Fibroblast of lung (primary cell): Measurements from ENCODE around the gene COG5. TPM values are rescaled to one million over a fixed set of nuclear protein-coding genes. Genes with fewer than 3 reads are reported as not detected.
"Not testable (repeated sequence)": the region's sequence is repeated elsewhere in the genome, so short reads cannot be mapped to it uniquely, and the experiment has no call there.

Experiments
- DNase-seq, 2 donors: peaks; one replicate each; pipeline versions ENCODE4 v3.0.0 to v3.0.0-alpha.2; 2010; ENCODE audit warnings: low read depth in 2 of 2
- H2AFZ ChIP-seq: 2 replicates; pipeline ENCODE4 v1.5.1; 2012; ENCODE audit warnings: low read length, control low read depth, inconsistent platforms
- H3K27ac ChIP-seq: 2 replicates; pipeline ENCODE4 v1.5.1; 2011; ENCODE audit warnings: low read length, control low read depth; ENCODE audit not compliant: insufficient read depth
- H3K27me3 ChIP-seq: 2 replicates; pipeline ENCODE4 v1.5.1; 2011; ENCODE audit warnings: mild to moderate bottlenecking, low read length; ENCODE audit not compliant: control insufficient read depth, insufficient read depth
- H3K36me3 ChIP-seq: 2 replicates; pipeline ENCODE4 v1.5.1; 2011; ENCODE audit warnings: low read length; ENCODE audit not compliant: control insufficient read depth, insufficient read depth
- H3K4me1 ChIP-seq: 2 replicates; pipeline ENCODE4 v1.5.1; 2011; ENCODE audit warnings: low read length; ENCODE audit not compliant: control insufficient read depth, insufficient read depth; ENCODE audit errors: extremely low read depth
- H3K4me2 ChIP-seq: 2 replicates; pipeline ENCODE4 v1.5.1; 2011; ENCODE audit warnings: low read length, control low read depth; ENCODE audit not compliant: insufficient read depth; ENCODE audit errors: extremely low read depth
- H3K4me3 ChIP-seq, 4 experiments: fragments of 200-600 bp in 1 of 4; sonication (generic) in 1 of 4; replicated peaks in 1 of 4; 2 replicates each; pipeline ENCODE4 v1.5.1; 2011 to 2016; ENCODE audit warnings: low read length in 4 of 4, low read depth in 3 of 4, mild to moderate bottlenecking in 3 of 4, control low read depth in 2 of 4, inconsistent platforms in 1 of 4, mixed read lengths in 1 of 4; ENCODE audit not compliant: insufficient read depth in 1 of 4; ENCODE audit errors: control extremely low read depth in 1 of 4
- H3K79me2 ChIP-seq: 2 replicates; pipeline ENCODE4 v1.5.1; 2012; ENCODE audit warnings: mild to moderate bottlenecking, low read length, inconsistent platforms; ENCODE audit not compliant: control insufficient read depth, insufficient read depth
- H3K9ac ChIP-seq: 2 replicates; pipeline ENCODE4 v1.5.1; 2011; ENCODE audit warnings: mild to moderate bottlenecking, low read length, control low read depth; ENCODE audit not compliant: insufficient read depth
- H3K9me3 ChIP-seq: 2 replicates; pipeline ENCODE4 v1.5.1; 2012; ENCODE audit warnings: low read depth, low read length; ENCODE audit not compliant: control insufficient read depth, insufficient read depth
- H4K20me1 ChIP-seq: 2 replicates; pipeline ENCODE4 v1.5.1; 2011; ENCODE audit warnings: low read length; ENCODE audit not compliant: control insufficient read depth, insufficient read depth; ENCODE audit errors: extremely low read depth
- EZH2 ChIP-seq: IDR thresholded peaks from 2 replicates; pipeline ENCODE4 v1.5.1; 2012; ENCODE audit warnings: low read length, control low read depth, mild to moderate bottlenecking; ENCODE audit errors: missing control alignments
- polyA plus RNA-seq, 2 donors: library from polyadenylated mRNA; depleted of rRNA in 1 of 2; stranded (reverse) in 1 of 2; unstranded in 1 of 2; fragments of >200 nt; gene quantifications; 2 replicates each; pipeline ENCODE4 v1.2.1, GENCODE V29; 2011 to 2012; ENCODE audit warnings: missing spikeins in 1 of 2
- total RNA-seq: library from RNA; depleted of rRNA; stranded (reverse); fragments of >200 nt; gene quantifications from 2 replicates; pipeline ENCODE4 v1.2.1, GENCODE V29; 2014
- TF ChIP-seq, protein P1 (sequence below), 2 donors: IDR thresholded peaks in 1 of 2; conservative IDR thresholded peaks in 1 of 2; 1 replicate in 1 of 2; 2 replicates in 1 of 2; pipeline ENCODE4 v1.5.1; 2011 to 2012; ENCODE audit warnings: low read length in 2 of 2, control low read depth in 1 of 2, inconsistent platforms in 1 of 2, low read depth in 1 of 2, mild to moderate bottlenecking in 1 of 2

Gene COG5
- total and polyA plus RNA-seq, 2 donors (not counting 1 experiment from before 2014, with no cell fraction given) = 34.5 to 40.3 TPM

GRCh38 chr7:107544848-107545591, 18.7 kb downstream of the COG5 start:
- no peak overlapping the region for H3K4me2 ChIP-seq
- no peak for DNase-seq
- no peak overlapping the region for H3K4me3 ChIP-seq
- H3K4me1 ChIP-seq = no peaks in the 10 kb centered on the region
- TF ChIP-seq EZH2 = no peak
- TF ChIP-seq, protein P1, sequence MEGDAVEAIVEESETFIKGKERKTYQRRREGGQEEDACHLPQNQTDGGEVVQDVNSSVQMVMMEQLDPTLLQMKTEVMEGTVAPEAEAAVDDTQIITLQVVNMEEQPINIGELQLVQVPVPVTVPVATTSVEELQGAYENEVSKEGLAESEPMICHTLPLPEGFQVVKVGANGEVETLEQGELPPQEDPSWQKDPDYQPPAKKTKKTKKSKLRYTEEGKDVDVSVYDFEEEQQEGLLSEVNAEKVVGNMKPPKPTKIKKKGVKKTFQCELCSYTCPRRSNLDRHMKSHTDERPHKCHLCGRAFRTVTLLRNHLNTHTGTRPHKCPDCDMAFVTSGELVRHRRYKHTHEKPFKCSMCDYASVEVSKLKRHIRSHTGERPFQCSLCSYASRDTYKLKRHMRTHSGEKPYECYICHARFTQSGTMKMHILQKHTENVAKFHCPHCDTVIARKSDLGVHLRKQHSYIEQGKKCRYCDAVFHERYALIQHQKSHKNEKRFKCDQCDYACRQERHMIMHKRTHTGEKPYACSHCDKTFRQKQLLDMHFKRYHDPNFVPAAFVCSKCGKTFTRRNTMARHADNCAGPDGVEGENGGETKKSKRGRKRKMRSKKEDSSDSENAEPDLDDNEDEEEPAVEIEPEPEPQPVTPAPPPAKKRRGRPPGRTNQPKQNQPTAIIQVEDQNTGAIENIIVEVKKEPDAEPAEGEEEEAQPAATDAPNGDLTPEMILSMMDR (conservative IDR thresholded peaks at IDR 0.05 in 1 of 2, IDR thresholded peaks at IDR 0.05 in 1 of 2; ENCODE audit: low read depth in 1 of 2, low read length in 2 of 2) = no peak
- no peaks in the 10 kb centered on the region for H3K9me3 ChIP-seq
- no peaks in the 10 kb centered on the region for H3K27me3 ChIP-seq
- peaks cover 6% of the 10 kb centered on the region for H3K36me3 ChIP-seq
- no peak overlapping the region for H3K9ac ChIP-seq
- H2AFZ ChIP-seq = no peak overlapping the region
- no peak overlapping the region for H3K27ac ChIP-seq
- no peaks in the 10 kb centered on the region for H4K20me1 ChIP-seq
- H3K79me2 ChIP-seq = peaks cover 3% of the 10 kb centered on the region

- TF ChIP-seq, protein P1 (conservative IDR thresholded peaks at IDR 0.05 in 1 of 2, IDR thresholded peaks at IDR 0.05 in 1 of 2; ENCODE audit: low read depth in 1 of 2, low read length in 2 of 2) = no peak
- TF ChIP-seq EZH2 = no peak
- no peak overlapping the region for H3K4me3 ChIP-seq
- DNase-seq = no peak
These were observed 20.3 kb downstream of the COG5 start for GRCh38 chr7:107543338-107543993.

GRCh38 chr7:107538001-107538400, 25.7 kb downstream of the COG5 start:
- Histone ChIP-seq H3K4me2 (no peak overlapping the region), H3K9me3 (no peaks in the 10 kb centered on the region), H3K27me3 (no peaks in the 10 kb centered on the region), H3K4me1 (no peaks in the 10 kb centered on the region), H3K79me2 (no peaks in the 10 kb centered on the region), H3K9ac (no peak overlapping the region), H3K36me3 (no peaks in the 10 kb centered on the region), H3K27ac (no peak overlapping the region), H3K4me3 (no peak overlapping the region), H4K20me1 (no peaks in the 10 kb centered on the region), H2AFZ (no peak overlapping the region)
- no peak for TF ChIP-seq EZH2
- TF ChIP-seq, protein P1 (conservative IDR thresholded peaks at IDR 0.05 in 1 of 2, IDR thresholded peaks at IDR 0.05 in 1 of 2; ENCODE audit: low read depth in 1 of 2, low read length in 2 of 2) = no peak
- no peak for DNase-seq

More at GRCh38 chr7:107543338-107543993, 20.3 kb downstream of the COG5 start:
- peaks cover 3% of the 10 kb centered on the region for H3K79me2 ChIP-seq
- H3K27ac ChIP-seq = no peak overlapping the region
- no peak overlapping the region for H3K9ac ChIP-seq
- H3K4me2 ChIP-seq = no peak overlapping the region
- H4K20me1 ChIP-seq = no peaks in the 10 kb centered on the region
- no peak overlapping the region for H2AFZ ChIP-seq
- no peaks in the 10 kb centered on the region for H3K27me3 ChIP-seq
- peaks cover 6% of the 10 kb centered on the region for H3K36me3 ChIP-seq
- no peaks in the 10 kb centered on the region for H3K9me3 ChIP-seq
- H3K4me1 ChIP-seq = no peaks in the 10 kb centered on the region

- H3K4me3 ChIP-seq, DNase-seq, H3K4me1 ChIP-seq, H3K4me2 ChIP-seq, H3K36me3 ChIP-seq, H3K79me2 ChIP-seq, H3K9ac ChIP-seq, H3K9me3 ChIP-seq, H3K27ac ChIP-seq, H4K20me1 ChIP-seq, H2AFZ ChIP-seq, H3K27me3 ChIP-seq: not testable (repeated sequence)
These were observed 26.5 kb downstream of the COG5 start for GRCh38 chr7:107537228-107537627.
